Common myeloid progenitor, CD34-positive (primary cell): ENCODE data around the gene DNLZ.

Source experiments
- CTCF ChIA-PET: fragments of 350-600 bp; sonication (Branson Sonifier 250); formaldehyde crosslinking; loops from one replicate; lab custom pipeline; 2021; ENCODE audit warnings: antibody characterized with exemption; lab: Charles Lee
- POLR2A ChIA-PET: fragments of 350-600 bp; sonication (Branson Sonifier 250); formaldehyde crosslinking; loops from one replicate; lab custom pipeline; 2021; ENCODE audit warnings: antibody characterized with exemption; lab: Charles Lee
- DNase-seq, 3 donors: peaks; one replicate each; pipeline versions ENCODE4 v3.0.0 to v3.0.0-alpha.2; 2013
- H3K27ac ChIP-seq, 2 experiments: 1 replicate in 1 of 2; 2 replicates in 1 of 2; pipeline ENCODE4 v1.7.0; 2013; ENCODE audit warnings: inconsistent platforms in 2 of 2, low read length in 2 of 2, mild to moderate bottlenecking in 2 of 2, low read depth in 1 of 2, moderate library complexity in 1 of 2; ENCODE audit not compliant: severe bottlenecking in 2 of 2, insufficient read depth in 1 of 2, poor library complexity in 1 of 2
- H3K27me3 ChIP-seq, 5 experiments: replicated peaks in 2 of 5; 1 replicate in 3 of 5; 2 replicates in 2 of 5; pipeline versions ENCODE4 v1.6.1 to v1.7.0; 2013; ENCODE audit warnings: low read length in 4 of 5, mild to moderate bottlenecking in 2 of 5, moderate library complexity in 2 of 5, inconsistent platforms in 1 of 5; ENCODE audit not compliant: insufficient read depth in 5 of 5, control insufficient read depth in 4 of 5
- H3K36me3 ChIP-seq, 4 experiments: 1 replicate in 2 of 4; 2 replicates in 2 of 4; pipeline versions ENCODE4 v1.6.1 to v1.7.0; 2013; ENCODE audit warnings: low read length in 3 of 4, control low read depth in 1 of 4, mild to moderate bottlenecking in 1 of 4; ENCODE audit not compliant: control insufficient read depth in 4 of 4, insufficient read depth in 4 of 4
- H3K4me1 ChIP-seq, 4 experiments: 1 replicate in 3 of 4; 2 replicates in 1 of 4; pipeline versions ENCODE4 v1.6.1 to v1.7.1; 2013; ENCODE audit warnings: low read length in 3 of 4, mild to moderate bottlenecking in 3 of 4, control low read depth in 1 of 4, inconsistent platforms in 1 of 4, moderate library complexity in 1 of 4; ENCODE audit not compliant: control insufficient read depth in 4 of 4, insufficient read depth in 4 of 4; ENCODE audit errors: control extremely low read depth in 1 of 4
- H3K4me3 ChIP-seq, 7 experiments: 1 replicate in 4 of 7; 2 replicates in 3 of 7; pipeline versions ENCODE4 v1.5.1 to v1.7.0; 2013; ENCODE audit warnings: mild to moderate bottlenecking in 7 of 7, low read length in 6 of 7, moderate library complexity in 6 of 7, inconsistent platforms in 2 of 7, low read depth in 2 of 7, control low read depth in 1 of 7; ENCODE audit not compliant: insufficient read depth in 4 of 7, control insufficient read depth in 1 of 7; ENCODE audit errors: extremely low read depth in 1 of 7
- H3K9me3 ChIP-seq, 5 experiments: 1 replicate in 4 of 5; 2 replicates in 1 of 5; pipeline versions ENCODE4 v1.6.1 to v1.7.1; 2013; ENCODE audit warnings: low read length in 4 of 5, mild to moderate bottlenecking in 2 of 5, inconsistent platforms in 1 of 5, low read depth in 1 of 5, moderate library complexity in 1 of 5; ENCODE audit not compliant: control insufficient read depth in 4 of 5, insufficient read depth in 2 of 5; ENCODE audit errors: control extremely low read depth in 1 of 5
- WGBS: methylation state at CpG from one replicate; pipeline ENCODE4 v1.1.5; 2013; ENCODE audit not compliant: insufficient coverage; 5-methylcytosine and 5-hydroxymethylcytosine counted together

Gene DNLZ

DNA sequence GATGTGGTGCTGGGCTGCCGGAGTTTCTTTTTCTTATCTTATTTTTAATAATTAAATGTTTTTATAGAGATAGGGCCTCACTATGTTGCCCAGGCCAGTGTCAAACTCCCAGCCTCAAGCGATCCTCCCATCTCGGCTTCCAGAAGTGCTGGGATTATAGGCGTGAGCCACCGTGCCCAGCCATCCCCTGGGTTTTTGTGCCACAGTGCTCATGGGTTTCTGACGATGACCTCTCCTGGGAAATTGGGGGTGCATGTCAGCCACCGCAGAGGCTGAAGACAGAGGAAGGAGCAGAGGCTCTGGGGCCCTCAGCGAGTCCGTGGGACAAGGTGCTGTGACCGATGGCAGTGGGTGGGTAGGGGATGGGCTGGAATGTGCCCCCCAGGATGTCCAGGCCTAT lies 21.8 kb downstream of the DNLZ start:
- Histone ChIP-seq H3K36me3 (peaks cover 5 to 56% (median 32%) of the 10 kb centered on the region in 4 experiments), H3K4me1 (peaks cover 0 to 12% (median 8%) of the 10 kb centered on the region in 4 experiments), H3K4me3 (no peak overlapping the region), H3K27me3 (no peaks in the 10 kb centered on the region), H3K9me3 (no peaks in the 10 kb centered on the region), H3K27ac (no peak overlapping the region)
- CTCF ChIA-PET: interaction anchor here (1.1 to 1.3 kb wide), 3 partner anchors 8 to 19 kb away, joined by 3 to 4 read pairs (median 3); no protein-coding TSS in a partner anchor
- POLR2A ChIA-PET: interaction anchor here (1.0 kb wide), 1 partner anchor 14 kb away, joined by 3 read pairs; the partner anchor contains the start of gene GPSM1
- no peak for DNase-seq
- WGBS: 94% methylated on average over 9 of the region's 10 CpGs

DNA sequence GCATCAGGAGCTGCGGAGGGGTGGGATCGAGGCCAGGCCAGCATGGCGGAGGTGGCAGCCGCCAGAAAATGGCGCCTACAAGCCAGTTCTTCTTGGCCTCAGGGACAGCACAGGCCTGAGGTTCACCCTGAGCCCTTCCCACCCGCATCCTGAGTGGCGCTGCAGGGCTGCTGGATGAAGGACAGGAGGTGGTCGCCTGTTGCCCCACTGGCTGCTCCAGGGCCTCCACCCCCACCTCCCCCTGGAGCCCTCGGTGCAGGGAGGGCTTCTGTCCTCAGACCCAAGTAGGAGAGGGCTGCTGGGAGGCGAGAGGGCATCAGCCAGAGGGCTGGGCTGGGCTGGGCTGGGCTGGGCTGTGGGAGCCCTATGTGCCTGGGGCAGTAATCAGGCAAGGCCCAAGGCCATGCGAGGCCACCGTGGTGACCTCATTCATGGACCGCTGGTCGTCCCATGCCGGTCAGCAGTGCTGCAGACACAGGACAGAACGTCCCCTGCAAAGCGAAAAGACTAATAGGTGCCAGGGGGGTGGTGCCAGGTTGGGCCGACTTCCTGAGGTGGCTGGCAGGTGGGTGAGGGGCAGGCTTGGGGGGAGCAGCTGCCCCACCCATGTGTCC lies 22.4 kb downstream of the DNLZ start:
- H3K27me3 ChIP-seq: no peaks in the 10 kb centered on the region
- POLR2A ChIA-PET: no interaction called here
- no peak for DNase-seq
- 96% methylated on average over 12 of the region's 18 CpGs for WGBS
- no peak overlapping the region for H3K27ac ChIP-seq
- peaks cover 5 to 62% (median 37%) of the 10 kb centered on the region in 4 experiments for H3K36me3 ChIP-seq
- H3K4me3 ChIP-seq: no peak overlapping the region
- H3K4me1 ChIP-seq: peaks cover 0 to 12% (median 8%) of the 10 kb centered on the region in 4 experiments
- H3K9me3 ChIP-seq: no peaks in the 10 kb centered on the region
- CTCF ChIA-PET: interaction anchor here (1.1 to 1.9 kb wide), 2 partner anchors 15 to 28 kb away, joined by 3 to 9 read pairs; no protein-coding TSS in a partner anchor

DNA sequence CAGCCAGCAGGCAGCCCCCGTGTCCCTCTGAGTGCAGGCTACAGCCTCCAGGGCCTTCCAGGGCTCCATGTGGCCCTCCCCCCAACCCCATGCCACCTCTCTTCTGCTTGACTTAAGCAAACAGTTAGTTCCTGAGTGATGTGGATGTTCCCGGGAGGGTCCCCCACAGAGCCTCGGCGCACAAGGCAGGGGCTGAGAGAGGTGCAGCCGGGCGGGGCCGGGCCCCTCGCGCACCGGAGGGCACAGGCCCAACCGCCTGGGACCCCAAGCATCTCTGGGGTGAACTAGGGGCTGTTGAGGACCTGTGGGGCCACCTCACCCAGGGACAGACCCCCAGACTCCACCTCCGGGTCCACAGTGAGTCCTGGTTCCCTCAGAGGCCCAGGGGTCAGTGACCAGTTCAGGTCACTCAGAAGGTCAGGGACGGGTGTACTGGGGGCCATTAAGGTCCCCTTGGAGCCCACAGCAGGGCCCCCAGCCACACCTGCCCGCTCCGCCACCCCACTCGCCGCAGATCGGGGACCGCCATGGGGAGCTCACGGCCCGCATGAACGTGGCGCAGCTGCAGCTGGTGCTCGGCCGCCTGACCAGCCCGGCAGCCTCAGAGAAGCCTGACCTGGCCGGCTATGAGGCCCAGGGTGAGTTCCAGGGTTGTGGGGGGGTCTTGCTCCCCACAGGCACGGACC lies 23.0 kb downstream of the DNLZ start:
- H3K36me3 ChIP-seq: peaks cover 5 to 68% (median 39%) of the 10 kb centered on the region in 4 experiments
- no peaks in the 10 kb centered on the region for H3K9me3 ChIP-seq
- H3K27me3 ChIP-seq: no peaks in the 10 kb centered on the region
- no peak overlapping the region for H3K27ac ChIP-seq
- H3K4me3 ChIP-seq: no peak overlapping the region
- DNase-seq: no peak
- ChIA-PET CTCF (interaction anchor here (1.1 to 1.9 kb wide), 5 partner anchors 13 to 27 kb away, joined by 4 to 9 read pairs (median 6); partner anchors contain the start of gene DNLZ), POLR2A (no interaction called here)
- H3K4me1 ChIP-seq: peaks cover 0 to 12% (median 8%) of the 10 kb centered on the region in 4 experiments
- 98% methylated on average over 23 of the region's 28 CpGs for WGBS

DNA sequence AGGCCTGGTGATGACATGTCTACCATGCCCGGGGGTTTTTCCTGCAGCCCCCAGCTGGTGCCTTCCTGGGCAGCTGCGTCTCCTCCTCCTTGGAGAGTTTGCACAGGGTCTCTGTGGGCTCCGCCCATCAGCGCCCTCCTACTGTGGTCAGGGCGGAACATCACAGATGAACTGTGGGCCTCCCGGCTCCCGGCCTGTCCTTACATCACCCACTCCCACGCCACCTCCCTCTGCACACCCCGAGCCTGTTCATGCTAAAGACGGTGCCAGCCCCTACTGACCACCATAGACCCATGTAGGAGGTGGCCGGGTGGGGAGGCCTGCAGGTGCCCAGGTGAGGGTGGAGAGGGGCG lies 23.6 kb downstream of the DNLZ start:
- ChIA-PET CTCF (interaction anchor here (1.1 to 1.9 kb wide), 5 partner anchors 12 to 27 kb away, joined by 4 to 9 read pairs (median 6); partner anchors contain the start of gene DNLZ), POLR2A (no interaction called here)
- Histone ChIP-seq H3K4me1 (peaks cover 0 to 12% (median 8%) of the 10 kb centered on the region in 4 experiments), H3K4me3 (no peak overlapping the region), H3K27me3 (no peaks in the 10 kb centered on the region), H3K9me3 (no peaks in the 10 kb centered on the region), H3K27ac (no peak overlapping the region), H3K36me3 (peaks cover 5 to 72% (median 41%) of the 10 kb centered on the region in 4 experiments)
- WGBS: 98% methylated on average over 6 of the region's 12 CpGs
- no peak for DNase-seq

DNA sequence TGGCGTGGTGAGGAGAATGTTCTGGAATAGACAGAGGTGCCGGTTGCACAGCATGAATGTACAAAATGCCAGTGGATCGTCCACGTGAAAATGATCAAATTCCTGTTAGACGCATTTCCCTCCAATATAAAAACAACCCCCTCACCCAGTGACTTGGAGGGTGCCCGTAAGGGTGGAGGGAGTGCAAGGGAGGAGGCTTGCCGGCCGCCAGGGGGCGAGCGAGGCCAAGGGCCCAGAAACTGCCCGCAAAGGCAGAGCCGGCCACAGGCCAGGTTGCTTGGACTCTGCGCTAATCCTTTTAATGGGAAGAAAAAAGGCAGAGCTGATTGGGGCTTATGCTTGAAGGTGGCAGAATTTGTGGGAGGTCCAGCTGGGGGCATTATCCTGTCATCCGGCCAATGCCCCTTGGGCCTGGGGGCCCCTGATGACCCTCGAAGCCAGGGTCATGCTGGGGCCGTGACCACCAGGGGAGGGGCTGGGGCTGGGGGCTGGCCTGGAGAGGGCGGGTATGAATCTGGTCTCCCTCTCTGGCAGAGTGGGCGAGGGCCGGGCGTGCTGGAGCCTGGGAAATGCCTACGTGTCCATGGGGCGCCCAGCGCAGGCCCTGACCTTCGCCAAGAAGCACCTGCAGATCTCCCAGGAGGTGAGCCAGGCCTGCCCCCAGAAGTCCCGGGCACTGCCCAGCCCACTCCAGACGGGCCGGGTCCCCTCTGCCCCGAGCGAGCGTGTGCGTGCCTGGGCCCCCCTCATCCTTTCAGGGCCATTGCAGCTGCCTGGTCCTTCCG lies 24.2 kb downstream of the DNLZ start:
- DNase-seq: peak; percentile 27 to 63 (median 53)
- H3K9me3 ChIP-seq: no peaks in the 10 kb centered on the region
- peaks cover 0 to 12% (median 8%) of the 10 kb centered on the region in 4 experiments for H3K4me1 ChIP-seq
- CTCF ChIA-PET: interaction anchor here (1.1 to 1.9 kb wide), 5 partner anchors 11 to 27 kb away, joined by 4 to 9 read pairs (median 6); partner anchors contain the start of gene DNLZ
- POLR2A ChIA-PET: no interaction called here
- WGBS: 84% methylated on average over 20 of the region's 32 CpGs
- no peak overlapping the region for H3K27ac ChIP-seq
- peaks cover 5 to 76% (median 42%) of the 10 kb centered on the region in 4 experiments for H3K36me3 ChIP-seq
- H3K27me3 ChIP-seq: no peaks in the 10 kb centered on the region
- no peak overlapping the region for H3K4me3 ChIP-seq

DNA sequence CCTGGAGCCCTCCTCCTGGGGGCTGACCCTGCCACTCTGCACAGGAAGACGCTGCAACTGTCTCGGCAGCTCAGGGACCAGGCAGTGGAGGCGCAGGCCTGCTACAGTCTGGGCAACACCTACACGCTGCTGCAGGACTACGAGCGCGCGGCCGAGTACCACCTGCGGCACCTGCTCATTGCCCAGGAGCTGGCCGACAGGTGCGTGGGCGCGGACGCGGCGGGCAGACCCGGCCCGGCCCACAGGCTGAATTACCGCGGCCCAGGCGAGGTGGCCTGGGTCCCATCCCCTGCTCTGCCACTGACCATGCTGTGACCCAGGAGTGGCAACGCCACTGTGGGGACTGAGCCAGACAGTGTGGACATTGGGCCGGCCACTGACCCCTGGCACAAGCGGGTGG lies 25.0 kb downstream of the DNLZ start:
- no peak overlapping the region for H3K4me3 ChIP-seq
- peaks cover 0 to 12% (median 8%) of the 10 kb centered on the region in 4 experiments for H3K4me1 ChIP-seq
- DNase-seq: no peak
- 96% methylated on average over 17 of the region's 25 CpGs for WGBS
- peaks cover 5 to 77% (median 43%) of the 10 kb centered on the region in 4 experiments for H3K36me3 ChIP-seq
- CTCF ChIA-PET: interaction anchor here (1.7 to 1.9 kb wide), 3 partner anchors 10 to 63 kb away, joined by 8 to 9 read pairs (median 8); partner anchors contain the start of gene GPSM1
- H3K9me3 ChIP-seq: no peaks in the 10 kb centered on the region
- POLR2A ChIA-PET: interaction anchor here (1.0 kb wide), 1 partner anchor 10 kb away, joined by 3 read pairs; no protein-coding TSS in a partner anchor
- no peak overlapping the region for H3K27ac ChIP-seq
- no peaks in the 10 kb centered on the region for H3K27me3 ChIP-seq
